ENCODE results near the gene COL12A1. TPM values are rescaled to one million over a fixed set of nuclear protein-coding genes. Genes with fewer than 3 reads are reported as not detected.

The COL12A1 gene
- total and polyA plus RNA-seq, 2 of the 13 experiments (the other 11 are each of a cell fraction or from before 2014, with no cell fraction given): 0.02 TPM; not detected in 1

DNA sequence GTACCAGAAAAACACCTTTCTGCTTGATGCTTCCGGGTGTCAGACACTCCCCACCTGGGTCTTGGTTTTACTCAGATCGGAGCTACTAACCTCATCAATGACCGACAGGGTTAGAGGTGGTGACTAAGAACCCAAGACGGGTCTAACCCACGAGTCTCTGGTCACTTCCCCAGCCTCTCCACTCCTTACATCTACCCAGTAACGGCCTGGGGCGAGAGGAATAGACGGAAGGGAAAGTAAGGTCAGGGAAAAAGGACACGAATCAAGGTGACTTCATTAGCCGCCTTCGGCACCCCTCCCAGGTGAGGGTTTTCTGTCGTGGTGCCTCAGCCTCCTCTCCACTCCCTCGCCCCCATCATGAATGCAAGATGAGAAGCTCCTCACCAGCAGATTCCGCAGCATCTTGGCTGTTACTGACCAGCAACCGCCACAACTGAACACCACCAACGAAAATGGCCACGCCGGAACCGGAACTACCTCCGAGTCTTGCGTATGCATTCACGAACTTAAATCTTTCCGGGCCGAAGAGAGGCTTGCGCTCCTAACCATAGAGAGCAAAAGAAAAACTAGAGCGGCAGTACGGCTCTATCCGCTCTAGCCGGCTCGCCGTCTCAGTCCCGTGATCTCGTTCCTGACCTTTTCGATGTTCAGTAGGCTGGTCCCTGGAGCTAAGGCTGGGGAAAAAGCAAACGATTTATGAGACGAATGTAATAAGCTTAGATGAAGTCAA lies 37.6 kb upstream of the COL12A1 start, which contains the start of gene COX7A2 (continued):
- TF ChIP-seq ZNF761 (CRISPR knock-in tag; conservative IDR thresholded peaks at IDR 0.05): no peak
- TF ChIP-seq ZFP1 (CRISPR knock-in tag; IDR thresholded peaks at IDR 0.05): peak; percentile 52; the same call in 1 of the 2 replicates
- TF ChIP-seq ZSCAN20 (CRISPR knock-in tag; IDR thresholded peaks at IDR 0.05; ENCODE audit: borderline replicate concordance): no peak
- TF ChIP-seq ONECUT2 (CRISPR knock-in tag; IDR thresholded peaks at IDR 0.05): no peak
- no peak for TF ChIP-seq TCF12 (IDR thresholded peaks at IDR 0.05)
- TF ChIP-seq TCF12 (CRISPR knock-in tag; IDR thresholded peaks at IDR 0.05): no peak
- TF ChIP-seq, protein P1, sequence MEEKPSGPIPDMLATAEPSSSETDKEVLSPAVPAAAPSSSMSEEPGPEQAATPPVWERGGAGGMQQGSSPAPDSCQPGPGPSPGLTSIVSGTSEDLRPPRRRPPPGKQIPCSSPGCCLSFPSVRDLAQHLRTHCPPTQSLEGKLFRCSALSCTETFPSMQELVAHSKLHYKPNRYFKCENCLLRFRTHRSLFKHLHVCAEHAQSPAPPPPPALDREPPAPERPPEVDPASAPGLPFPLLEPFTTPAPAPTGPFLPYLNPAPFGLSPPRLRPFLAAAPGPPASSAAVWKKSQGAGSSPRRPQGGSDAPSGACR (CRISPR knock-in tag; IDR thresholded peaks at IDR 0.05): peak; percentile 85; the same call in 1 of the 2 replicates
- TF ChIP-seq SRY (CRISPR knock-in tag; IDR thresholded peaks at IDR 0.05): peak; percentile 63
- TF ChIP-seq, protein P2, sequence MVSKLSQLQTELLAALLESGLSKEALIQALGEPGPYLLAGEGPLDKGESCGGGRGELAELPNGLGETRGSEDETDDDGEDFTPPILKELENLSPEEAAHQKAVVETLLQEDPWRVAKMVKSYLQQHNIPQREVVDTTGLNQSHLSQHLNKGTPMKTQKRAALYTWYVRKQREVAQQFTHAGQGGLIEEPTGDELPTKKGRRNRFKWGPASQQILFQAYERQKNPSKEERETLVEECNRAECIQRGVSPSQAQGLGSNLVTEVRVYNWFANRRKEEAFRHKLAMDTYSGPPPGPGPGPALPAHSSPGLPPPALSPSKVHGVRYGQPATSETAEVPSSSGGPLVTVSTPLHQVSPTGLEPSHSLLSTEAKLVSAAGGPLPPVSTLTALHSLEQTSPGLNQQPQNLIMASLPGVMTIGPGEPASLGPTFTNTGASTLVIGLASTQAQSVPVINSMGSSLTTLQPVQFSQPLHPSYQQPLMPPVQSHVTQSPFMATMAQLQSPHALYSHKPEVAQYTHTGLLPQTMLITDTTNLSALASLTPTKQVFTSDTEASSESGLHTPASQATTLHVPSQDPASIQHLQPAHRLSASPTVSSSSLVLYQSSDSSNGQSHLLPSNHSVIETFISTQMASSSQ (IDR thresholded peaks at IDR 0.05; ENCODE audit: low read depth): peak; percentile 62; the same call in 1 of the 2 replicates
- TF ChIP-seq, protein P2 (CRISPR knock-in tag; IDR thresholded peaks at IDR 0.05; ENCODE audit: borderline replicate concordance): peak; percentile 54; the same call in 1 of the 2 replicates
- TF ChIP-seq, protein P3, sequence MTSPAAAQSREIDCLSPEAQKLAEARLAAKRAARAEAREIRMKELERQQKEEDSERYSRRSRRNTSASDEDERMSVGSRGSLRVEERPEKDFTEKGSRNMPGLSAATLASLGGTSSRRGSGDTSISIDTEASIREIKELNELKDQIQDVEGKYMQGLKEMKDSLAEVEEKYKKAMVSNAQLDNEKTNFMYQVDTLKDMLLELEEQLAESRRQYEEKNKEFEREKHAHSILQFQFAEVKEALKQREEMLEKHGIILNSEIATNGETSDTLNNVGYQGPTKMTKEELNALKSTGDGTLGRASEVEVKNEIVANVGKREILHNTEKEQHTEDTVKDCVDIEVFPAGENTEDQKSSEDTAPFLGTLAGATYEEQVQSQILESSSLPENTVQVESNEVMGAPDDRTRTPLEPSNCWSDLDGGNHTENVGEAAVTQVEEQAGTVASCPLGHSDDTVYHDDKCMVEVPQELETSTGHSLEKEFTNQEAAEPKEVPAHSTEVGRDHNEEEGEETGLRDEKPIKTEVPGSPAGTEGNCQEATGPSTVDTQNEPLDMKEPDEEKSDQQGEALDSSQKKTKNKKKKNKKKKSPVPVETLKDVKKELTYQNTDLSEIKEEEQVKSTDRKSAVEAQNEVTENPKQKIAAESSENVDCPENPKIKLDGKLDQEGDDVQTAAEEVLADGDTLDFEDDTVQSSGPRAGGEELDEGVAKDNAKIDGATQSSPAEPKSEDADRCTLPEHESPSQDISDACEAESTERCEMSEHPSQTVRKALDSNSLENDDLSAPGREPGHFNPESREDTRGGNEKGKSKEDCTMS (CRISPR knock-in tag; conservative IDR thresholded peaks at IDR 0.05): no peak
- TF ChIP-seq GZF1 (CRISPR knock-in tag; IDR thresholded peaks at IDR 0.05): no peak
- no peak for TF ChIP-seq ZNF749 (CRISPR knock-in tag; IDR thresholded peaks at IDR 0.05; ENCODE audit: borderline replicate concordance)
- no peak for TF ChIP-seq MED8 (CRISPR knock-in tag; IDR thresholded peaks at IDR 0.05; ENCODE audit: insufficient replicate concordance)
- no peak for TF ChIP-seq ZNF329 (CRISPR knock-in tag; IDR thresholded peaks at IDR 0.05; ENCODE audit: low read depth)
- TF ChIP-seq RXRB (CRISPR knock-in tag; IDR thresholded peaks at IDR 0.05; ENCODE audit: borderline replicate concordance): peak; percentile 82
- TF ChIP-seq HMGA1 (CRISPR knock-in tag; conservative IDR thresholded peaks at IDR 0.05): no peak
- no peak; the same call in 1 of the 2 replicates for TF ChIP-seq RNF2 (conservative IDR thresholded peaks at IDR 0.05; ENCODE audit: low read depth)
- no peak; the same call in 1 of the 2 replicates for TF ChIP-seq ZNF589 (CRISPR knock-in tag; conservative IDR thresholded peaks at IDR 0.05)
- peak; percentile 99 for TF ChIP-seq HOXA3 (CRISPR knock-in tag; IDR thresholded peaks at IDR 0.05)
- no peak for TF ChIP-seq ZNF776 (CRISPR knock-in tag; IDR thresholded peaks at IDR 0.05)
- no peak for TF ChIP-seq KLF9 (CRISPR knock-in tag; IDR thresholded peaks at IDR 0.05; ENCODE audit: low read depth)
- 0 out of 2 replicates have a peak, but pooled peaks have one; percentile 12 for TF ChIP-seq ZNF143 (CRISPR knock-in tag; IDR thresholded peaks at IDR 0.05)
